Tibial nerve (tissue), 4 donors: ENCODE measurements around the gene NANOS1. TPM values are rescaled to one million over a fixed set of nuclear protein-coding genes. Genes with fewer than 3 reads are reported as not detected.

ENCODE experiments used
- DNase-seq, 2 donors: peaks; one replicate each; pipeline ENCODE4 v3.0.0-alpha.2; 2019; ENCODE audit warnings: low spot score in 2 of 2
- H3K27ac ChIP-seq, 4 donors: fragments of 200-600 bp; sonication (generic) in 3 of 4; one replicate each; pipeline ENCODE4 v1.5.1; 2017 to 2019; ENCODE audit warnings: mild to moderate bottlenecking in 1 of 4
- H3K27me3 ChIP-seq, 2 donors: fragments of 200-600 bp; sonication (generic) in 1 of 2; one replicate each; pipeline versions ENCODE4 v1.5.1 to v1.6.0; 2017 to 2019
- H3K36me3 ChIP-seq, 3 donors: fragments of 200-600 bp; sonication (generic); one replicate each; pipeline ENCODE4 v1.5.1; 2018 to 2019
- H3K4me1 ChIP-seq, 4 donors: fragments of 200-600 bp; sonication (generic) in 3 of 4; one replicate each; pipeline ENCODE4 v1.5.1; 2017 to 2019
- H3K4me3 ChIP-seq, 4 donors: fragments of 200-600 bp; sonication (generic) in 3 of 4; one replicate each; pipeline ENCODE4 v1.5.1; 2017 to 2019; ENCODE audit warnings: mild to moderate bottlenecking in 1 of 4, moderate library complexity in 1 of 4
- H3K9me3 ChIP-seq, 4 donors: fragments of 200-600 bp; sonication (generic) in 3 of 4; one replicate each; pipeline ENCODE4 v1.5.1; 2017 to 2019
- EP300 ChIP-seq, 2 donors: sonication (generic); formaldehyde crosslinking; IDR thresholded peaks; one replicate each; pipeline ENCODE4 v1.6.1; 2017; ENCODE audit warnings: antibody characterized with exemption in 2 of 2, mild to moderate bottlenecking in 1 of 2
- POLR2A ChIP-seq, 2 donors: fragments of 450-650 bp; IDR thresholded peaks; one replicate each; pipeline ENCODE4 v1.6.1; 2017; ENCODE audit warnings: antibody characterized with exemption in 2 of 2, mild to moderate bottlenecking in 2 of 2, moderate library complexity in 2 of 2
- WGBS, 2 donors: methylation state at CpG; one replicate each; pipeline ENCODE4 v1.1.5; 2018; 5-methylcytosine and 5-hydroxymethylcytosine counted together
- total RNA-seq, 4 donors: library from RNA; depleted of rRNA; stranded (reverse); fragments of >200 nt; gene quantifications; one replicate each; pipeline ENCODE4 v1.1.0, GENCODE V29; 2016
- TF ChIP-seq, protein P1 (sequence below), 5 experiments: fragments of 200-600 bp in 3 of 5; fragments of 450-650 bp in 2 of 5; sonication (generic) in 3 of 5; IDR thresholded peaks; one replicate each; pipeline ENCODE4 v1.5.1; 2016 to 2019; ENCODE audit warnings: antibody characterized with exemption in 5 of 5, mild to moderate bottlenecking in 3 of 5, moderate library complexity in 2 of 5

The NANOS1 gene
- total RNA-seq, 4 donors from 2014 or later = 4.8 to 9.4 (median 6.0) TPM

DNA sequence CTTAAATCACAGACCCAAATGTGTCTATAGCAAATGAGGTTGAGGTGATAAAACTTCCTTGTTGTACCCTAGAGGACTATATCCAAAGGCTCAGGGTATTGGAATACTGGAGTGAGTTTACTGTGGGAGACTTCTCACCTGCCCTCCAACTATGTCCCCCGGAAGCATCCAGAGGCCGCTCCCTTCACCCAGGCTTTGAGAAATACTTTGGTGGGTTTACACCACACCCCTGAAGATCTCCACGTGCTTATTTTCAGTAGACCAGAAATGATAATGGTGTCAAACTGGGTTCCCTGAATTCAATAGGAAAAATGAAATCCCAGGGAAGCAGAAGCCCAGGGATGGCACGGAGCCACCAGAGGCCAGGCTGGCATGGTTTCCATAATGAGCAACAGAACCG is 31.3 kb upstream of the NANOS1 start:
- DNase-seq = no peak
- WGBS, 2 donors = 77 to 82% methylated on average over 5 of the region's 5 CpGs
- TF ChIP-seq POLR2A (IDR thresholded peaks at IDR 0.05) (no peak), EP300 (IDR thresholded peaks at IDR 0.05) (no peak)
- TF ChIP-seq, protein P1, sequence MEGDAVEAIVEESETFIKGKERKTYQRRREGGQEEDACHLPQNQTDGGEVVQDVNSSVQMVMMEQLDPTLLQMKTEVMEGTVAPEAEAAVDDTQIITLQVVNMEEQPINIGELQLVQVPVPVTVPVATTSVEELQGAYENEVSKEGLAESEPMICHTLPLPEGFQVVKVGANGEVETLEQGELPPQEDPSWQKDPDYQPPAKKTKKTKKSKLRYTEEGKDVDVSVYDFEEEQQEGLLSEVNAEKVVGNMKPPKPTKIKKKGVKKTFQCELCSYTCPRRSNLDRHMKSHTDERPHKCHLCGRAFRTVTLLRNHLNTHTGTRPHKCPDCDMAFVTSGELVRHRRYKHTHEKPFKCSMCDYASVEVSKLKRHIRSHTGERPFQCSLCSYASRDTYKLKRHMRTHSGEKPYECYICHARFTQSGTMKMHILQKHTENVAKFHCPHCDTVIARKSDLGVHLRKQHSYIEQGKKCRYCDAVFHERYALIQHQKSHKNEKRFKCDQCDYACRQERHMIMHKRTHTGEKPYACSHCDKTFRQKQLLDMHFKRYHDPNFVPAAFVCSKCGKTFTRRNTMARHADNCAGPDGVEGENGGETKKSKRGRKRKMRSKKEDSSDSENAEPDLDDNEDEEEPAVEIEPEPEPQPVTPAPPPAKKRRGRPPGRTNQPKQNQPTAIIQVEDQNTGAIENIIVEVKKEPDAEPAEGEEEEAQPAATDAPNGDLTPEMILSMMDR (IDR thresholded peaks at IDR 0.05) = no peak
- no peaks in the 10 kb centered on the region for H3K4me1 ChIP-seq
- no peaks in the 10 kb centered on the region for H3K27me3 ChIP-seq
- H3K9me3 ChIP-seq = peaks cover 0 to 5% (median 0%) of the 10 kb centered on the region in 4 donors
- no peak overlapping the region for H3K4me3 ChIP-seq
- H3K27ac ChIP-seq = no peak overlapping the region
- H3K36me3 ChIP-seq = no peaks in the 10 kb centered on the region

DNA sequence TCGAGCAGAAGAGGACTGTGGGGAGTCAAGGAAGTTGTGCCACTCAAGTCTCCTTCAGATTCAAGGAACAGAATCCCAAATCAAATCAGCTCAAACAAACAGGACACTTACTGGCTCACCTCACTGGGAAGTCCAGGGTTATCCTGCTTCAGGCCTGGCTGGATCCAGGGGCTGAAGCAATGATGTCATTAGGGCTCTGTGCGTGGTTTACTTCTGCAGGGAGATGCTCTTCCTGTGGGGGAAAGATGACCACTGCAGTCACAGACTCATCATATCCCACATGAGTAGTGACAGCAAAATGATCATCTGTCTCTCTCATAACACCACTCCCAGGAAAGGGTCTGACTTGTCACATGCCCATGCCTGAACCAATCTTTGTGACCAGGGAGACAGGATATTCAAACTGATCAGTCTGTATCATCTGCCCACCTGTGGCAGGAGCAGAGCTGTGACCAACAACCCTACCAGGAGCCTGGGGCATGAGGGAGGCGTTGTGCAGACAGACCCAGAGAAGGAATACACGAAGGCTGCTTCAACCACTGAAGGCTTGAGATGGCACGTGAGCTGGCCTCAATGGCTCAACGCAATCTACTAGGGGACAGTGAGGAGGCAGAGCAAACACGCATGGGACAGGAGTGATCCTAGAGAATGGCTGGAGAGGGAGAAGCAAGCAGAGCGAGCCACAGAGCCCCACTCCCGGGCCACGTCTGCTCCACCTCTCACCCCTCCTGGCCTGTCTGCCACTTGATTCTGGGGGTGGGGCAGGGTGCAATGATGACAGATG is 27.6 kb upstream of the NANOS1 start:
- DNase-seq = no peak
- TF ChIP-seq, protein P1 (IDR thresholded peaks at IDR 0.05) = no peak
- TF ChIP-seq POLR2A (IDR thresholded peaks at IDR 0.05) (no peak), EP300 (IDR thresholded peaks at IDR 0.05) (no peak)
- Histone ChIP-seq H3K36me3 (no peaks in the 10 kb centered on the region), H3K27me3 (no peaks in the 10 kb centered on the region), H3K4me3 (no peak overlapping the region), H3K9me3 (peaks cover 0 to 5% (median 0%) of the 10 kb centered on the region in 4 donors), H3K4me1 (peaks cover 0 to 5% (median 0%) of the 10 kb centered on the region in 4 donors), H3K27ac (no peak overlapping the region)
- WGBS, 2 donors = 89 to 91% methylated on average over 10 of the region's 10 CpGs

DNA sequence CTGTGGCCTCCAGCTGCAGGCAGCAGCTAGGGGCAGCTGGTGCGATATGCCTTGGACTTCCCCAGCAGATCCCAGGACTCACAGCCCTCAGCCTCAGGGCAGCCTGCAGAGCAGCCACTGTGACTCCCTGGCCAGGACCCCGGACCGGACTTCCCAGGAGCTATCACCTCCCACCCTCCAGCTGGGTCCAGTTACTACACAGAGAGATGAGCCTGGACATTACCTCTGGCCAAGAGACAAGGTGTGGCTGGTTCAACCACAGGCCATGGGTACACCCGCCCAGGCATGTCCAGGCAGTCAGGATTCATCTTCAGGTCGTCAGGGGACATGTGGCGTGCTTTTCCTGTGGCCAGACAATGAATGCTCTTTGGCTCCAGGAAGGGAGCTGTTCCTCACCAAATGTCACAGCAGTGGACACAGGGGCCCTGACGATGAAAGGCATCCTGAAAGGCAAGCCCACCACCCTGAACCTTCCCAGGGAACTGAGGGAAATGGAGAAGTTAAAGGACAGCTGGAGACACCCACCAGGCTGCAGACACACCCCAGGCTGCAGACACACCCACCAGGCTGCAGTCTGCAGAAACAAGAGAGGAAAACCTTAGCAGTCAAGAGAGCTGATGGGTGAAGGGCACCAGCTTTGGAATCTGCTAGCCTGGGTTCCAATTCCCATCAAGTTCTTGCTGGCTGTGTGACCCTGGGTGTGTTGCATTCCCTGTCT is 25.8 kb upstream of the NANOS1 start:
- no peak for DNase-seq
- no peaks in the 10 kb centered on the region for H3K36me3 ChIP-seq
- no peaks in the 10 kb centered on the region for H3K9me3 ChIP-seq
- H3K27ac ChIP-seq = no peak overlapping the region
- TF ChIP-seq, protein P1 (IDR thresholded peaks at IDR 0.05) = no peak
- no peak for TF ChIP-seq POLR2A (IDR thresholded peaks at IDR 0.05)
- peaks cover 0 to 7% (median 0%) of the 10 kb centered on the region in 4 donors for H3K4me1 ChIP-seq
- no peak overlapping the region for H3K4me3 ChIP-seq
- WGBS, 2 donors = 56 to 58% methylated on average over 4 to 7 of the region's 7 CpGs
- H3K27me3 ChIP-seq = no peaks in the 10 kb centered on the region

DNA sequence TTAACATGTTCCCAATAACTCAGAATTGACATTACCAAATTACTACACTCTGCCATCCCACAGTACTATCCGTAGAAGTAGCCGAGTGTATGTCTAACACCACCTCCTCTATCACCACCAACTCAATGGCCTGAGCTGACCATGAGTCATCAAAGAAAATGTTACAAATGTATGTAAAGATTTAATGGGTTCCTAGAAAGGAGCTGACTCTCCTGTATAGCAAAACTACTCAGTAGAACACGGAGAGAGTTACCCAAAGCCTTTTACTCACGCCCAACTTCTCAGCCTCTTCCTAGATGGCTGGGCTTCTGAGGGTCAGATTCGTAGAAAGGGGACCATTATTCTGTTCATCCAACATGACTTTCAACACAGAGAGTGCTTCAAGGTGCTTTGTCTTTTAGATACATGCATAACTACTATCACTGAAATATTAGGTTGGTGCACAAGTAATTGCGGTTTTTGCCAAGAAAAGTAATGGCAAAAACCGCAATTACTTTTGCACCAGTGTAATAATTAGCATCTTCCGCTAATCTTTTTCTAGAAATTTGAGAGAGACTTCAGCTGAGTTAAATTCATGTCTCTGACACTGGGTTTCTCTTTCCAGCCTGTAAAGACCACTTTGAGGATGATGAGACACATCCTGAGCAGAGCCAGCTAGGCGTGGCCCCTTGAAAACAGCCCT is 24.0 kb upstream of the NANOS1 start:
- H3K9me3 ChIP-seq = no peaks in the 10 kb centered on the region
- H3K4me1 ChIP-seq = peaks cover 0 to 7% (median 0%) of the 10 kb centered on the region in 4 donors
- H3K36me3 ChIP-seq = no peaks in the 10 kb centered on the region
- H3K27ac ChIP-seq = no peak overlapping the region
- TF ChIP-seq, protein P1 (IDR thresholded peaks at IDR 0.05) = no peak
- TF ChIP-seq EP300 (IDR thresholded peaks at IDR 0.05) (no peak), POLR2A (IDR thresholded peaks at IDR 0.05) (no peak)
- H3K4me3 ChIP-seq = no peak overlapping the region
- no peak for DNase-seq
- H3K27me3 ChIP-seq = no peaks in the 10 kb centered on the region
- 76 to 84% methylated on average over 9 of the region's 9 CpGs for WGBS, 2 donors
